ENCODE measurements around the gene NAP1L5.

Gene NAP1L5, protein sequence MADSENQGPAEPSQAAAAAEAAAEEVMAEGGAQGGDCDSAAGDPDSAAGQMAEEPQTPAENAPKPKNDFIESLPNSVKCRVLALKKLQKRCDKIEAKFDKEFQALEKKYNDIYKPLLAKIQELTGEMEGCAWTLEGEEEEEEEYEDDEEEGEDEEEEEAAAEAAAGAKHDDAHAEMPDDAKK

DNA sequence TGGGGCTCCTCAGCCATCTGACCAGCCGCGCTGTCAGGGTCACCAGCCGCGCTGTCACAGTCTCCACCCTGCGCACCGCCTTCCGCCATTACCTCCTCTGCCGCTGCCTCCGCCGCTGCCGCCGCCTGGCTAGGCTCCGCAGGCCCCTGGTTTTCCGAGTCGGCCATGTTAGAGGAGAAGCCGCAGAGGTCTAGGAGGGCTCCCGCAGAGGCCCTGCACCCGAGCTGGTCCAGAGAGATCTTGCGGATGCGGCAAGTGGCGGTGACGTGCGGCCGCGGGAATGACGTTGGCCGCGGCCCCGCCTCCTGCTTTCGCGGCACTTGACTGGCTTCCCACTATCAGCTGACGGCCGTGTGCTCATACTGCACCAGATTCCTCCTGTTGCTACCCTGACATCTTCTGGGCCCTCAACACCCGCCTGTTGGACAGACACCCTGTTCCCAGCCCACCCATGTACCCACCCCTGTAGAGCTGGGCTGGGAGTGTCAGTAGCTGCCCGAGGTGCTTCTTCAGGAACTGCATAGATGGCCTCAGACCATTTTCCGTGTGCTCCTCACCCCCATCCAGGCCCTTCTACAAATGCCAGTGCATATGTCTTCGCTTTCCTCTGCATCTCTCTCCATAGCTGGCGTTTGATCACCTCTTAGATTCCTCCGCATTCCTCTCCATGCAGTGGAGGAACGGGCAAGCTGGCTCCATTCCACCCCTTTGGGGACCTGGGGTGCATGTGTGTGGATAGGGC is at the start of gene NAP1L5:
NAP1L5 (minus strand) TSS at position 242 of the 742 bp plus-strand sequence; CDS start at position 167, 75 bp downstream.
- peak within 1 kb of the TSS; percentile 62 for H3K27ac ChIP-seq (ENCODE audit: low read length)
- no peaks in the 10 kb centered on the region for H3K27me3 ChIP-seq (ENCODE audit: control insufficient read depth in 1 of 2, insufficient read depth in 2 of 2, low read length in 2 of 2)
- peak within 1 kb of the TSS; percentile 75 to 79 for H3K9ac ChIP-seq (ENCODE audit: low read length in 2 of 2)
- H3K36me3 ChIP-seq (ENCODE audit: control insufficient read depth in 2 of 2, insufficient read depth in 2 of 2, low read length in 2 of 2), result no peaks in the 10 kb centered on the region
- no peaks in the 10 kb centered on the region for H3K9me3 ChIP-seq (ENCODE audit: control insufficient read depth in 2 of 2, low read length in 2 of 2)
- peak within 1 kb of the TSS; percentile 78 to 85 for H3K4me3 ChIP-seq (ENCODE audit: low read length in 2 of 2)
- H3K4me1 ChIP-seq (ENCODE audit: control insufficient read depth, insufficient read depth, low read length), result no peaks in the 10 kb centered on the region

- Histone ChIP-seq H3K36me3 (ENCODE audit: control insufficient read depth in 2 of 2, insufficient read depth in 2 of 2, low read length in 2 of 2) (peaks cover 40 to 58% of the 10 kb centered on the region in 2 donors), H3K4me1 (ENCODE audit: control insufficient read depth, insufficient read depth, low read length) (peaks cover 11% of the 10 kb centered on the region), H3K9ac (ENCODE audit: low read length in 2 of 2) (no peak overlapping the region), H3K27me3 (ENCODE audit: control insufficient read depth in 1 of 2, insufficient read depth in 2 of 2, low read length in 2 of 2) (no peaks in the 10 kb centered on the region), H3K4me3 (ENCODE audit: low read length in 2 of 2) (no peak overlapping the region), H3K9me3 (ENCODE audit: control insufficient read depth in 2 of 2, low read length in 2 of 2) (no peaks in the 10 kb centered on the region), H3K27ac (ENCODE audit: low read length) (no peak overlapping the region)
Observed at GRCh38 chr4:88747351-88747750, 49.7 kb upstream of the NAP1L5 start.

DNA sequence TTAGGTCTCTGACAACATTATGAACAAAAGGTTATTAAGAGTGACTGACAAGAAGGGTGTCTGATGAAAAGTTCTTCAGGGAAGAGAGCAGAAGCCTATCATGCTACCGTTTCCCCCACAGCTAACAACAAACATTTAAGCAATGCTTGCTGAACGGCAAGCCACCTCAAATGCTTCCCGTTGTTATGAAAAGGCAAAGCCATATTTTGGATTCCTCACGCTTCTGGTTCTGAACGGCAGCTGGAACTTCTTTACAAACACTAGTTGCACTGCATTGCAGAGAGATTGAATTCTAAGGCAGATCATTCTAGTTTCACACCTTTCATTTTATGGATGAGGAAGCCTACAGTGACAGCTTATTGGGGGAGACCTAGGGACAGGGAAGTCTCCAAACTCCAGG is 48.6 kb upstream of the NAP1L5 start:
- H3K4me1 ChIP-seq (ENCODE audit: control insufficient read depth, insufficient read depth, low read length), result peaks cover 11% of the 10 kb centered on the region
- no peak overlapping the region for H3K27ac ChIP-seq (ENCODE audit: low read length)
- H3K27me3 ChIP-seq (ENCODE audit: control insufficient read depth in 1 of 2, insufficient read depth in 2 of 2, low read length in 2 of 2), result no peaks in the 10 kb centered on the region

DNA sequence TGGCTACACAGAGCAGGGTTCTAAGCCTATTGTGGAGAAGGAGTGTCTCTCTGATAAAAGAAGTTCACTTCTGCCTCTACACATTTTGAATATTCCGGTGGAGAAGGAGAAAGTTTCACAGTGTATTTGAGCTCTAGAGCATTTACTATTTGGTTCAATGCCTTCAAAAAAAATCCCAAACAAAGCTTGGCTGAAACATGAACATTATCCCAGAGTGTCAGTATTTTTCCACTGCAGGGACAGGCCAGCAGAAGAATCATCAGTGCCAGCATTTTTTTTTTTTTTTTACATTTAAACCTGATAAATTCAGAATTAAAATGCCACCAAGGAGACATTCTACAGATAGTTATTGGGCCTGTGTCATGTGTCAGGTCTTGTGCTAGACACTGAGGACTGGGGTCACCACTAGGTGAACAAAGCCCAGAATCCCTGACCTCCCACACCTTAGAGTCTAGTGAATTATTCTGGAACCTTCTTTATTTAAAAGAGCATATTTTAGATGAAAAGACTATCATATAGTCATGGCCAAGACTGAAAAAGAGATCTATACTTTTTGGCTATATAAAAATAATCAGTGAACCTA is 48.0 kb upstream of the NAP1L5 start:
- no peaks in the 10 kb centered on the region for H3K9me3 ChIP-seq (ENCODE audit: control insufficient read depth in 2 of 2, low read length in 2 of 2)
- peaks cover 11% of the 10 kb centered on the region for H3K4me1 ChIP-seq (ENCODE audit: control insufficient read depth, insufficient read depth, low read length)
- no peak overlapping the region for H3K27ac ChIP-seq (ENCODE audit: low read length)
- H3K36me3 ChIP-seq (ENCODE audit: control insufficient read depth in 2 of 2, insufficient read depth in 2 of 2, low read length in 2 of 2), result peaks cover 36 to 60% of the 10 kb centered on the region in 2 donors
- H3K4me3 ChIP-seq (ENCODE audit: low read length in 2 of 2), result no peak overlapping the region
- H3K27me3 ChIP-seq (ENCODE audit: control insufficient read depth in 1 of 2, insufficient read depth in 2 of 2, low read length in 2 of 2), result no peaks in the 10 kb centered on the region
- no peak overlapping the region for H3K9ac ChIP-seq (ENCODE audit: low read length in 2 of 2)

More for the DNA sequence above, 48.6 kb upstream of the NAP1L5 start:
- H3K9ac ChIP-seq (ENCODE audit: low read length in 2 of 2), result no peak overlapping the region
- H3K36me3 ChIP-seq (ENCODE audit: control insufficient read depth in 2 of 2, insufficient read depth in 2 of 2, low read length in 2 of 2), result peaks cover 37 to 63% of the 10 kb centered on the region in 2 donors
- no peaks in the 10 kb centered on the region for H3K9me3 ChIP-seq (ENCODE audit: control insufficient read depth in 2 of 2, low read length in 2 of 2)
- H3K4me3 ChIP-seq (ENCODE audit: low read length in 2 of 2), result no peak overlapping the region

GRCh38 chr4:88745175-88745574 is 47.5 kb upstream of the NAP1L5 start:
- Histone ChIP-seq H3K36me3 (ENCODE audit: control insufficient read depth in 2 of 2, insufficient read depth in 2 of 2, low read length in 2 of 2) (peaks cover 31 to 57% of the 10 kb centered on the region in 2 donors), H3K4me1 (ENCODE audit: control insufficient read depth, insufficient read depth, low read length) (peaks cover 12% of the 10 kb centered on the region), H3K9me3 (ENCODE audit: control insufficient read depth in 2 of 2, low read length in 2 of 2) (no peaks in the 10 kb centered on the region), H3K4me3 (ENCODE audit: low read length in 2 of 2) (no peak overlapping the region), H3K9ac (ENCODE audit: low read length in 2 of 2) (no peak overlapping the region), H3K27me3 (ENCODE audit: control insufficient read depth in 1 of 2, insufficient read depth in 2 of 2, low read length in 2 of 2) (no peaks in the 10 kb centered on the region), H3K27ac (ENCODE audit: low read length) (no peak overlapping the region)

DNA sequence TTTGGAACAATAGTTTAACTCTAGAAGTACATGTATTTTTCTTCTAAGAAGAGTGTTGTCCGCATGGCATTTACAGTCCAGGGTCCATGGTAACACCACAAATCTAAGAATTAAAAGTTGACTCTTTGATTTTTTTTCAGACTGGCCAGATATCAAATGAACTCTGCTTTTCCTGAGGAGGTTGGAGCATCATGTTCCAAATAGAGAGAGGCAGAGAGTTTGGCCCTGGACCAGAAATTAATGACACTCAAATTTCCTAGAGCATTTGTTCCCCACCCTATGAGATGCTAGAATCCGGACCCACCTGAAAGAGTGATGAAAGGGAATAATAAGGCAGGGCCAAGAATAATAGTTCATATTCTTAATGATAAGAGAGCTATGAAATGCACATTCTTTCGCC is 47.0 kb upstream of the NAP1L5 start:
- Histone ChIP-seq H3K9ac (ENCODE audit: low read length in 2 of 2) (no peak overlapping the region), H3K9me3 (ENCODE audit: control insufficient read depth in 2 of 2, low read length in 2 of 2) (no peaks in the 10 kb centered on the region), H3K36me3 (ENCODE audit: control insufficient read depth in 2 of 2, insufficient read depth in 2 of 2, low read length in 2 of 2) (peaks cover 25 to 51% of the 10 kb centered on the region in 2 donors), H3K27ac (ENCODE audit: low read length) (no peak overlapping the region), H3K4me1 (ENCODE audit: control insufficient read depth, insufficient read depth, low read length) (peaks cover 16% of the 10 kb centered on the region), H3K27me3 (ENCODE audit: control insufficient read depth in 1 of 2, insufficient read depth in 2 of 2, low read length in 2 of 2) (no peaks in the 10 kb centered on the region), H3K4me3 (ENCODE audit: low read length in 2 of 2) (no peak overlapping the region)

DNA sequence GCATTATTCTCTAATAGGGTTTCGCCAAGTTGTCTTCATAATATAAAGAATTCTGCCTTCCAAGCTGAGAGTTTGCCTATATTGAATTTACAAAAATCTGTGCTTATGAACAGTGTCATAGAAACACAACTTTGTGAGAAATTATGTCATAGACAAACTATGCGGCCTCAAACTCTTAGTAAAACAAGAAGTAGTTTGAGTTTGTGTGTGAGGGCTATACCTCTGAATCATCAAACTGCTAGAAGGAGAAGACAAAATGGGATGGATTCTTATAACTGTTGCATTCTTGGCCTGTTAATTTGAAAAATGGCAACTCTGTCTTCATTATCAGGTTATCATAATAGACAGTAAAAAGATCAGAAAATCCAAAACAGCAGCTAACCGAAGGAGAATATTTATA is 46.1 kb upstream of the NAP1L5 start:
- no peaks in the 10 kb centered on the region for H3K9me3 ChIP-seq (ENCODE audit: control insufficient read depth in 2 of 2, low read length in 2 of 2)
- no peak overlapping the region for H3K4me3 ChIP-seq (ENCODE audit: low read length in 2 of 2)
- peaks cover 16% of the 10 kb centered on the region for H3K4me1 ChIP-seq (ENCODE audit: control insufficient read depth, insufficient read depth, low read length)
- no peak overlapping the region for H3K27ac ChIP-seq (ENCODE audit: low read length)
- H3K27me3 ChIP-seq (ENCODE audit: control insufficient read depth in 1 of 2, insufficient read depth in 2 of 2, low read length in 2 of 2), result no peaks in the 10 kb centered on the region
- no peak overlapping the region for H3K9ac ChIP-seq (ENCODE audit: low read length in 2 of 2)
- peaks cover 20 to 44% of the 10 kb centered on the region in 2 donors for H3K36me3 ChIP-seq (ENCODE audit: control insufficient read depth in 2 of 2, insufficient read depth in 2 of 2, low read length in 2 of 2)

- no peaks in the 10 kb centered on the region for H3K27me3 ChIP-seq (ENCODE audit: control insufficient read depth in 1 of 2, insufficient read depth in 2 of 2, low read length in 2 of 2)
- H3K9ac ChIP-seq (ENCODE audit: low read length in 2 of 2), result no peak overlapping the region
- H3K4me3 ChIP-seq (ENCODE audit: low read length in 2 of 2), result no peak overlapping the region
- peaks cover 19 to 38% of the 10 kb centered on the region in 2 donors for H3K36me3 ChIP-seq (ENCODE audit: control insufficient read depth in 2 of 2, insufficient read depth in 2 of 2, low read length in 2 of 2)
- no peaks in the 10 kb centered on the region for H3K9me3 ChIP-seq (ENCODE audit: control insufficient read depth in 2 of 2, low read length in 2 of 2)
- H3K27ac ChIP-seq (ENCODE audit: low read length), result no peak overlapping the region
- H3K4me1 ChIP-seq (ENCODE audit: control insufficient read depth, insufficient read depth, low read length), result peaks cover 24% of the 10 kb centered on the region
Observed at GRCh38 chr4:88742561-88742960, 44.9 kb upstream of the NAP1L5 start.

DNA sequence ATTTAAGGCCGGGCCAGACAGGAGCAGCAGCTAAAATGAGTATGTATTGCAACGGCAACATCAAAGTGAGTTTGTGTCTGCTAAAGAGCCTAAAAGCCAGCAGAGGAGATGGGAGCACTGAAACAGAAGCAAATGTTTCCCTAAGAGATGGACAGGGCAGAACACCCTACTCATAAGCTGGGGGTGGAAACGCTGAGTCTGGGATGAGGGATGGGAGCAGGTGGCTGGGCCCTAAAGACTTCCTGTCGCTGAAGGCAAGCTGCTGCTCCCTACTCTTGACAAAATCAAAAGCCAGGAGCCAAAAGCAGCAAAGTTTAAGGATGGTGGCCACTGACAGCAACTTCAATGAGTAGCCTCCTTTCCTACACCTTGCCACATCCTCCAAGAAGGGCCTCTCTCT is 40.6 kb upstream of the NAP1L5 start:
- Histone ChIP-seq H3K27me3 (ENCODE audit: control insufficient read depth in 1 of 2, insufficient read depth in 2 of 2, low read length in 2 of 2) (no peaks in the 10 kb centered on the region), H3K36me3 (ENCODE audit: control insufficient read depth in 2 of 2, insufficient read depth in 2 of 2, low read length in 2 of 2) (peaks cover 17 to 18% of the 10 kb centered on the region in 2 donors), H3K9me3 (ENCODE audit: control insufficient read depth in 2 of 2, low read length in 2 of 2) (no peaks in the 10 kb centered on the region), H3K9ac (ENCODE audit: low read length in 2 of 2) (no peak overlapping the region), H3K4me1 (ENCODE audit: control insufficient read depth, insufficient read depth, low read length) (peaks cover 16% of the 10 kb centered on the region), H3K27ac (ENCODE audit: low read length) (peak overlapping the region; percentile 53), H3K4me3 (ENCODE audit: low read length in 2 of 2) (no peak overlapping the region)

DNA sequence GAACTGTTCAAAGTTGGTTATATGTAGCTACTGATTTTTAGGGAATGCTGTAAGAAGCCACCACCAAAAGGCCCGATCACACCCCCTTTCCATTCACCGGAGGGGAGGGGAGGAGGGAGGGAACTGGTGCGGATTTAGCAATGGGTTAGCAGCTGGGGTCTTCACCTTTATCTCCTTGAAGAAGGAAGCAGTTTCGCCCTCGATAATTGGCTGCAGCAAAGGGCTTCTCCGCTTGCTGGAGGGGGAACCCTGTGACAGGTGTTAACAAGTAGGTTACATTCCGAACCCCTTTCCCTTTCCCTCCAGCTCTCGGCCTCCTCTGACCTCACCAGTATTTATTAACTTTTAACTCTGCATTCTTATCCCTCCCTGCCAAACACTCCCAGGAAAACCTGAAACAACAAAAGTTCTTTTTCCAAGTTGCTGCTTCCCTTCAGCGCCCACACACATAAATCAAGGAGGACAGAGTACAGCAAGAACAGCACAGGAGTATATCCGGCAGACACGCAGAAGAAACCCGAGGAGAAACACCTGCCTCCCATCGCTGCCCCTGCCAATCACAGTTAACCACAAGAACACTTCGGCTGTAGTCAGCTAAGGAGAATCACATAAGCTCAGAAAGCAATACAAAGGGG is 39.8 kb upstream of the NAP1L5 start:
- H3K9me3 ChIP-seq (ENCODE audit: control insufficient read depth in 2 of 2, low read length in 2 of 2), result no peaks in the 10 kb centered on the region
- peaks cover 16% of the 10 kb centered on the region for H3K4me1 ChIP-seq (ENCODE audit: control insufficient read depth, insufficient read depth, low read length)
- no peaks in the 10 kb centered on the region for H3K27me3 ChIP-seq (ENCODE audit: control insufficient read depth in 1 of 2, insufficient read depth in 2 of 2, low read length in 2 of 2)
- H3K9ac ChIP-seq (ENCODE audit: low read length in 2 of 2), result peak overlapping the region in 1 of 2 donors; percentile 16
- H3K36me3 ChIP-seq (ENCODE audit: control insufficient read depth in 2 of 2, insufficient read depth in 2 of 2, low read length in 2 of 2), result peaks cover 15 to 17% of the 10 kb centered on the region in 2 donors
- peak overlapping the region; percentile 53 for H3K27ac ChIP-seq (ENCODE audit: low read length)
- peak overlapping the region; percentile 30 to 31 for H3K4me3 ChIP-seq (ENCODE audit: low read length in 2 of 2)

Measured in stomach smooth muscle (tissue), 2 donors.